Skin of body (tissue), 2 donors: ENCODE data around the gene TIPARP. TPM values are rescaled to one million over a fixed set of nuclear protein-coding genes. Genes with fewer than 3 reads are reported as not detected.
A peak's percentile ranks its signal among the peaks of the same experiment; 100 is the strongest.

ENCODE experiments used
- DNase-seq: peaks from one replicate; lab custom pipeline; 2025; lab: John Stamatoyannopoulos, UW
- total RNA-seq: library from RNA; depleted of rRNA; stranded (reverse); fragments of >200 nt; gene quantifications from one replicate; pipeline ENCODE4 v1.2.3, GENCODE V29; 2014

Gene TIPARP, protein sequence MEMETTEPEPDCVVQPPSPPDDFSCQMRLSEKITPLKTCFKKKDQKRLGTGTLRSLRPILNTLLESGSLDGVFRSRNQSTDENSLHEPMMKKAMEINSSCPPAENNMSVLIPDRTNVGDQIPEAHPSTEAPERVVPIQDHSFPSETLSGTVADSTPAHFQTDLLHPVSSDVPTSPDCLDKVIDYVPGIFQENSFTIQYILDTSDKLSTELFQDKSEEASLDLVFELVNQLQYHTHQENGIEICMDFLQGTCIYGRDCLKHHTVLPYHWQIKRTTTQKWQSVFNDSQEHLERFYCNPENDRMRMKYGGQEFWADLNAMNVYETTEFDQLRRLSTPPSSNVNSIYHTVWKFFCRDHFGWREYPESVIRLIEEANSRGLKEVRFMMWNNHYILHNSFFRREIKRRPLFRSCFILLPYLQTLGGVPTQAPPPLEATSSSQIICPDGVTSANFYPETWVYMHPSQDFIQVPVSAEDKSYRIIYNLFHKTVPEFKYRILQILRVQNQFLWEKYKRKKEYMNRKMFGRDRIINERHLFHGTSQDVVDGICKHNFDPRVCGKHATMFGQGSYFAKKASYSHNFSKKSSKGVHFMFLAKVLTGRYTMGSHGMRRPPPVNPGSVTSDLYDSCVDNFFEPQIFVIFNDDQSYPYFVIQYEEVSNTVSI
- 33.2 TPM for total RNA-seq

DNA sequence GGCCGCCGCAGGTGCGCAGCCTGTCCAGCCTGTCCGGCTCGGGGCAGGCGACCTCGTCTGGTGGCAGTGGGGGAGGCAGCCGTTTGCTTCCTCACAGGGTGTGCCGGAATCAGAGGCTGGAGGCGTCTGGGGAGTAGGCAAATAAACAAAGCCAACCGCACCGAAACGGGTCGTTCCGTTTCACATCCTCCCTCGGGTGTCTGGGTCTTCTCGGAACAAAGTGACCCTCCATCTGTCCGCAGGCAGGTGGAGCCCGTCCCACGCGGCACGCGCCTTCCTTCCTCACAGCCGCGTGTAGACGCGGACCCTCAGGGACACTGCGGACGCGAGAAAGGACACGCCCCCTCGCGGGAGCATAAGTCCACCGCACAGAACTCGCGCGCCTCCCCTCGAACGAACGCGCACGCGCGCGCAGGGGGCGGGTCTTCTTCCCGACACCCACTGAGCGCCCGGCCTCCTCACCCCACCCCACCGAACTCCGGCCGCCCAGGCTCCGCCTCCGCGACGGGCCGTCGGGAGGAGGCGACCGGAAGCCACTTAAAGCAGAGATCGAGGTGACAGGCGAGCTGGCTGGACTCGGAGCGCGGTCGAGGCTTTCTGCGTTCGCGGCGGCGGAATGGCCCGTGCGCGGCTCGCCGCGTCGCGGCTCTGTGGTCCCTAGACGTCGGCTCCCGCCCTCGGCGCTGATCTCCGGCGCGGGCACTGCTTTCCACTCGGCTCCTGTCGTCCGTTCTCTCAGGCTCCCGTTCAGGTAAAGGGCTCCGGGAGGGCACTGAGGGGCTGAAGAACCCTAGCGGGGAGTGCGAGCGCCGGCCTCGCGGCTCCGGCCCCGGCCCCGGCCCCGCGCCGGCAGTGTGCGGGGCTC is at the start of gene TIPARP:
TSS of gene TIPARP (plus strand) at position 545 of the 865 bp plus-strand sequence. CDS start 3,108 bp downstream, outside the sequence.
- DNase-seq: peak; percentile 98

DNA sequence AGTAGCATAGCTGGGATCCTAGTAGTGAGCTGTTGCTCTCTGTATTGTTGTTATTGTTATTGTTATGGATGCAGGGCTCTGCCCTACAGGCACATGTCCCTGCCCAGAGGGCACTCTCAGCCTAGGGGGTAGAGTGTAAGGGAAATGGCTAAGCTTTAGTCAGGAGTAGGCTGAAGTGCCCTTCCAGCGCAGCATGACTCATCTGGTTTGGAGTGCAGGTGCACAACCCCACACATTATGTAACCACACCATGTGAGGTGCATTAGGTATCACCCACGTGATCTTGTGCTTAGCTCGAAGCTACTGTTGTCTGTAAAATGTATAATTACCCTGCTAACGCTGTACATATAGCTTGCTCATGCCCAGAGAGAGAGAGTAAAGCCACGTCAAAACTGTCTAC is 48.3 kb upstream of the TIPARP start:
- no peak for DNase-seq

DNA sequence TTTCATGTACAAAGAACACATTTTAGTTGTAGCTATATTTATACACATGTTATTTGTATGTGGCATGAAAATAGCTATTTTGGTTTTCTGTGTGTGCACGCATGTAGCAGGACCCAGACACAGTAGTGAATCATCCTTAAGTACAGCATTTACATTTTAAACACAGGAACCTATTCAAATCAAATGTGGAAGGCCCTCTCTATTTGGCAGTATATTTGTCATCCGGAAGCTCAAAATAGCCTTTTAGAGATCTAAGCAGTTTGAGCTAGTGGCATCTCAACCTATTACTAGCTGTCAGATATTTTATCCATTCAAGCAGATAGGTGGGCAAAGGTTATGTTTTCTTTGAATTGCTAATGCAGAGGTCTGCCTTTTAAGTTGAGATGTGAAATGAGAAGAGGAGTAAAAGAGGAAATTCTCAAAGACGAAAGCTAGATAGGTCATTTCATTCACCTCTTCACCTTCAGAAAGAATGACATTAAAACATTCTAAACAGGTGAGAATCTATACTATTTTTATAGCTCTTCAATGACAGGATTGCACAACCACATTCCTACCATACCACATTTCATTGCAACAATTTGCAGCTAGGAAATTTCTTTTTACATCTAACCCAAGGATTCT is 46.3 kb upstream of the TIPARP start:
- no peak for DNase-seq

DNA sequence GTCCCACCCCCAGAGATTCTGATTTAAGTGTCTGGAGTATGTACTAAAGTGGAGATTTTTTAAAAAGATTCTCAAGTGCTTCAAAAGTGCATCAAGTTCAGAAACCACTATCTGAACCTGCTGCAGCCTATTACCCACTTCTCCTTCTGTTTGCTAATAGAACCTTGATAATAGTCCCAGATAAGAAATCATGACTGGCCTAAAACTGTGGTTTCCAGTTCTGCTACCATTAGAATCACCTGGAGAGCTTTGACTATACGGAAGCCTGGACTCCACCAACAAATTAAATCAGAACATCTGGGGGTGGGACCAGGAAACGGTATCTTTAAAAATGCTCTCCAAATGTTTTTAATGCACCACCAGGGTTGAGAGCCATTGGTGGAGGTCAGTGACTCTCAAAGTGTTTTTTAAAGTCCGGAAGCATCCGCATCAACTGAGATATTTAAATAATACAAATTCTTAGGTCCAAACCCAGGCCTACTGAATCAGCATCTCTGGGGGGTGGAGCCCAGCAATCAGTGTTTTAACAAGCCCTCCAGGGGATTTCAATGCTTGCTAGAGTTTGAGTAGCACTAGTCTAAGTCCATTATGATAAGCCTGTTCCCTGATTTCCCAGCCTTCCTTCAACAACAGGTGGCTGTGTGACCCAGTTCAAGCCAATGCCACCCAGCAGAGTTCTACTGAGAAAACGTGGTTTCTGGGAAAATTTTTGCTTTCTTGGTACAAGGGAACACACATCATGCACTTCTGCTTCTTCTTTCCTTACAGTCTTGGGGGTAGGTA is 45.4 kb upstream of the TIPARP start:
- no peak for DNase-seq

DNA sequence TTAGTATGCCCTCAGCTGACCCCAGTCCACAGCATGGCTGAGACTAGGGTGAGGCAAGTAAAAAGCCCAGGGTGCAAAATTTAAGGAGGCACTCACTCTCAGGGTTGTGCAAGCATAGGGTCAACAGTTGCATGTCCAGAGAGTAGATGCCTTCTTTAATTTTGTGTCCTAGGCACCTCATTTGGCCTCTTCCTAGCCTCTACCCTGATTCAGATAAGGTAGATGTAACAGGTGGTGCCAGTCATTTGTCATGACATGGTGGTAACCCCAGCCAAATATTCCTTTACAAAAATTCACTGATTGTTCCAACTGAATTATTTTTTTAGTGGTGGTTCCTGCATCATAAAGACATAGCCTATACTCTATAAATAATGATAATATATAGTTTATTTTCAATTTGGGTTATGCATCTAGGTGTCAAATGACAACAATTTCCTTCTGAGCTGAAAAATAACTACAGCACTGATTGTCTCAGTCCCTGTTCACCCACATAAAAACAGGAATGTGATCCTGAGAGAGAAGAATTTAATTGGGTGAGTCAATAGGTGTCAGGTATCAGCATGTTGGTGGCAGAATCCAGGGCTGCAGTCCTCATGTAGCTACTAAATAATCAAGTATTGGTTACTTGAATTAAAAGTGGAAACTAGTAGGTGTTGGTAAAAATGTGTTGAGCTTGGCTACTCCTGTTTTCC is 44.2 kb upstream of the TIPARP start:
- no peak for DNase-seq

DNA sequence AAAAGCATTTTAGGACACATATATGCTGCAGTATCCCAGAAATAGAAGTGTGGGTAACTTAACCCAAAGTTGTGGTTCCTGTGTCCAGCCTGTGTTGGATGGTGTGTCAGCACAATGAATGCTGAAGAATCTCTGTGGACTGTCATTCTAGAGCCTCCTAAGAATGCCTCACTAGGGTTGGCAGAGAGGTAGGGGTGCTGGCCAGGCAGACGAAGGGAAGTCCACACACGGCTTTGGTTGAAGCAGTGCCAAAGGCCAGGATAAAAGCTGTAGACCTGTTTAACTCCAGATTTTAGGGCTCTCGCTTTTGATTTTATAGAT is 43.7 kb upstream of the TIPARP start:
- no peak for DNase-seq

DNA sequence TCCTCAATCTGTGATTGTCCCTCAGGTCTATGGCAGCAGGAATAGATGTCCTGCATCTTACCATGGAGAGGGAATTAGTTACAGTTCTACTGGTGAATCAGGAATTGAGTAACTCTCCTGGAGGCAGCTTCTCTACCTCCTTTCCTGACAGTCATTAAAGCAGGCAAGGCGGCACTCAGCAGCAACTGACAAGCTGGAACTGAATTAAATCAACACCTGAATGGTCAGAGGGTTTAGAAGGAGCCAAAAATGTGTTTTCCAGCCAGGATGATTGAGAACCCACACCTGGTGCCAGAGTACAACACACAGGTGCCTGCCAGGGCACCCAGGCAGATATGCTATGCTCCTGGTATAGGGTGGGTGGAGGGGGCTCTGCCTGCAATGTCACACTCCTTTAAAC is 43.1 kb upstream of the TIPARP start:
- no peak for DNase-seq

DNA sequence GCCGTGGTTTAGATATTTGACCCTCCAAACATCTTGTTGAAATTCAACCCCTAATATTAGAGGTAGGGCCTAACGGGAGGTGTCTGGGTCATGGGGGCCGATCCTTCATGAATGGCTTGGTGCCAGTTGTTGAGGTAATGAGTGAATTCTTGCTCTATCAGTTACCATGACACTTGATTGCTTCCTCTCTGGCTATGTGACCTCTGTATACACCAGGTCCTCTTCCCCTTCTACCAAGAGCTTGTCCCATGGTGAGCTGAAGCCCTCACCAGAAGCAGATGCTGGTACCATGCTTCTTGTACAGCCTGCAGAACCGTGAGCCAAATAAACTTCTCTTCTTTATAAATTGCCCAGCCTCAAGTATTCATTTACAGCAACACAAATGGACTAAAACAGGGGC is 41.8 kb upstream of the TIPARP start:
- no peak for DNase-seq

DNA sequence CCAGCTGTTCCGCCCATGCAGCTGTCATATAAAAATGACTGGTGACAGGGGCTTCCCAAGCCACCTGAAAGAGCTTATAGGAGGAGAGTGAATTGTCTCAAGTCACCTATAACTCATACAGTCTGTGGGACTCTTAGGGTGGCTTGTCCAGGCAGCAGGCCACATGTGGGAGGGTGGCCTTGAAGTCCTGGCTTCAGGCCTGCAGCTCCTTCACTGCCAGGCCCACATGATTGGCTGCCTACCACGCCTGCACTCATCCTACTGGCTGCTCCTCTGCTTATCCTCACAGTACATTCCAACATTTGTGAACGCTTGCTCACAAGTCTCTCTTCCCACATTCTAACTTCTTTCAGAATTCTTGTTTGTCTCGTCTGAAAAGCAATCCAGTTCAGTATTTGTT is 41.1 kb upstream of the TIPARP start:
- no peak for DNase-seq

DNA sequence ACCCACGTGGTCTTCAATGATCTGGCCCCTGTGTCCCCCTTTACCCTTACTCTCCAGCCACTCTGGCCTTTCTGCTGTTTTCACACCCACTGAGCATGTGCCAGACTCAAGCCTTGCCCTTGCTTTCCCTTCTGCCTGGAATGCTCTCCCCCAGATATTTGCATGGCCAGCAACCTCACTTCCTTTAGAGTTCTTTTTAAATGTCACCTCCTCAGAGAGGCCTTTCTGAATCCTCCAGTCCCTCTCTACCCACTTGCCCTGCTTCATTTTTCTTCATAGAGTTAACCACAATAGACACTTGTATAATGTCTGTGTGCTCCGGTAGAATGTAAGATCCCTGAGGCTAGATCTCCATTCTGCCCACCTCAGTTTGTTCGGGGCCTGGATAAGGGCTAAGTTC is 39.4 kb upstream of the TIPARP start:
- DNase-seq: no peak

DNA sequence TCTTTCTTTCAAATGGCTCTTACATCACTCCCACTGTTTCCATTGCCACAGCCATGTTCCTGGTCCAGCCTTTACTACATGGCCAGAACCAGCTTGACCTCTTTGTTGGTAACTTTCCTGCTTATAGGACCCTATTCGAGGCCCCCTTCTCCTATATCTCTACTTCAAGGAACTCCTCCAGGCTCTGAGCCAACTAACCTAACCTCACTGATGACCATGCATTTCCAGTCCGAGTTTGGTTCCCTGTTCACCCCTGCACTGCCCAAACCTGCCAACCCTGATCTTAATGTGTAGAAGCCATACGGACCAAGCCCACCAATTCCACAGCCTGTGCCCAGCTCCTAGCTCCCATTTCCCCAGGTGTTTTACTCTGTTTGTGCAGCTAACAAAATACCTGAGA is 38.4 kb upstream of the TIPARP start:
- DNase-seq: no peak

DNA sequence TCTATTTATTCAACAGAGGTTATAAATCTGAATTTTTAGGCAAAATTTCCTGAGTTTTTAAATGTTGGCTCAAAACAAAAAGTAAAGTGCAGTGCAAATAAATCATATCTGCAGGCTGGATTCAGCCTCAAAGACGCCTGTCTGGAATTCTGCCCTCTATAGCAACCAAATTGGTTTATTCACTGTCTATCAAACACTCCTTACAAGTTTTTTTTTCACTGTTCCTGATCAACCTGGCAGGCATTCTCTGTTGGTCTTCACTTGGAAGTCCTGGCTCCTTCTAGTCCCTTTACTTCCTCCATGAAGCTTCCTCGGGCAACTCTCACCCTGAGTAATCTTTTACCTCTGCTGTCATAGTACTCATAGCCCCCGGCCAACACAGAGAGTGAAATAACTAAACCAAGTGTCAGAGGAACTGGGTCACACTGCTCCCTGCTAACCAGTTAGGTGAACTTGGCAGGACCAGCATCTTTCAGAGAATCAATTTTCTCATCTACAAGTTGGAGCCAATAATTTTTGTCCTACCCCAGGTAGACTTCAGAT is 36.8 kb upstream of the TIPARP start:
- DNase-seq: no peak

DNA sequence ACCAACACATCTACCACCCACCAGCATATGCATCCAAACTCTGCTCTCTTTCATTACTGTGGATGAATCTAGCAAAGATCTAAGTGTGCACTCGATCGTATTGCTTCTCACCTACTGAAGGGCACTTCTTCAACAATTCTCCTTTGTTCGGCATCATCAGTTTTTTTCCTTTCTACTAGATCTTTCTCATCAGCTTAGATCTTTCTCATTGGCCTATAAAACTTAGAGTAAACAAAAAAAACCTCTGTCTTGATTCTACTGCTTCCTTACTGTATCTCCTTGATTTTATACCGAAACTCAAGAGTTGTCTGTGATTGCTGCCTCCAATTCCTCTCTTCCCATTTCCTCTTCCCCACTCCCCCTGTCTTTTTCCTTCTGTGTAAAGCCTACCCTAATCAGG is 36.1 kb upstream of the TIPARP start:
- DNase-seq: no peak

DNA sequence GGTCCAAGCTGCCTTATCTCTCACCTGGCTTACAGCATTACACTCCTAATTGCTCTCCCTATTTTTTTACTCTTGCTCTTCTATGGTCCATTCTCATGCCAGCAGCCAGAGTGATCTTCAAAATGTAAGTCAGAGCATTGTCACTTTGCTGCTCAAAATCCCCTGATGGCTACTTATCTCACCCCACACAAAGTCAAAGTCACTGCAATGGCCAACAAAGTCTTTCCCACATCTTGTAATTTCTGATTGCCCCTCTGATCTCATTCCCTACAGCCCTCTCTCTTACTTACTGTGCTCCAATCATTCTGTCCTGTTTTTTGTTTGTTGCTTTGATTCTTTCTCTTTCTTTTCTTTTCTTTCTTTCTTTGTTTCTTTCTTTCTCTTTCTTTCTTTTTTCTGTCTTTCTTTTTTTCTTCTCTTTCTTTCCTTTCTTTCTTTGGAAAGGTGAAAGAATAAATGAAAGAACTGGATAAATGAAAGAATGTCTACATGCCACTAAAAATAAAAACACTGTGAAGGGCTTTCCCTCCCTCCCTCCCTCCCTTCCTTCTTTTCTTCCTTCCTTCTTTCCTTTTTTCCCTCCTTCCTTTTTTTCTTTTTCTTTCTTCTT is 34.9 kb upstream of the TIPARP start:
- DNase-seq: no peak

DNA sequence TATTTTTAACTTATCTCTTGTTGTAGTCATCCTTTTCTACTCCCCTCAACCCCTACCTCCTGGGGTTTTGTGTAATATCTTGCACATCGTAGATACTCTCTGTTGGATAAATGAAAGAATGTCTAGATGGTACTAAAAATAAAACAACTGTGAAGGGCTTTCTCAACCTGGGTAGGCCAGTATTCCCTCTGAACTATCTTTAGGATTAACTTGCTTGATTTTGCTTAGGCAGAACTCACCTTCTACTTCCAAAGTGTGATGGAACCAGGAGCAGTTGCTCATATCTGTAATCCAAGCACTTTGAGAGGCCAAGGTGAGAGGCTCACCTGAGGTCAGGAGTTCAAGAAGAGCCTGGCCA is 32.8 kb upstream of the TIPARP start:
- DNase-seq: no peak

DNA sequence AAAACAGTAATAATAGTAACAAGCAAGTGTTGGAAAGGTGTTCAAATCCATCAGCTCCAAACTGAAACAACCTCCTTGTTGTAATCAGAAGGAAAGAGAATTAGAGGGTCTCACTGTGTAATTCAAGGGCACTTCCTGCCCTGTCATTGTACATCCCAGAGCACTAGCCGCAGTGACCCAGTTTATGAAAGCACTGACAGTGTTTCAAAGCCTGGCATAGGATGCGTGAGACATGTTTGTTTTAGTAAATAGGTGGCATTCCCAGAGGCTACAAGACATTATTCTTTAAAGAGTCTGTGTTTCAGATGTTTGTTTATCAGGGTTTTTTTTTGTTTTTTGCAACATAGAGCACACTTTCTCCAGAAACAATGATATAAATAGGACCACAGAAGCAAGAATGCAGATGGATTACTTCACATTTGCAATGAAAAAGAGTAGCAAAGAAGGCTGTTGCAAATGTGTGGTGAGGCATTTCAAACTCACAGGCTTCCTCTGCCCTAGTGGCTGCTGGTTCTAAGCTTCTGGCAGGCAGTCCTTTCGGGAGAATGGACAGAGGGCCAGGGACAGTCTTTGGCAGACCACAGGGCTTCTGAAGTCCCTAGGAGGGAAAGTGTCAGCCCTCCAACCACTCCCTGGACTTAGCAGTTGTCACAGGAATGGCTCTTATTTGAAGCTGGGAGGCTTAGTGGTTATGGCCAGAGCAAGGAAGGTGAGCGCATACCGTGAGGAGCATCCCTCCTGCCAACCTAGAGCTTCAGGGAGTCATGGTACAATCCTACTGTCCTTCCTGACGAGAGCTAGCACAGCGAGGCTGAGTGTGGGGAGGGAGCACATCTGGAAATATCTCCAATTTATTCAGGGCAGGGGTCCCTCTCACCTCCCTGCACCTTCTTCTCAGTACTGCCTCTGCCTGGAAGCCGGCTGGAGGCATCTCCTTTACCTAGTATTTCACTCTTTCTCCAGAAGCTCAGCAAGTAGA is 31.4 kb upstream of the TIPARP start:
- DNase-seq: no peak

DNA sequence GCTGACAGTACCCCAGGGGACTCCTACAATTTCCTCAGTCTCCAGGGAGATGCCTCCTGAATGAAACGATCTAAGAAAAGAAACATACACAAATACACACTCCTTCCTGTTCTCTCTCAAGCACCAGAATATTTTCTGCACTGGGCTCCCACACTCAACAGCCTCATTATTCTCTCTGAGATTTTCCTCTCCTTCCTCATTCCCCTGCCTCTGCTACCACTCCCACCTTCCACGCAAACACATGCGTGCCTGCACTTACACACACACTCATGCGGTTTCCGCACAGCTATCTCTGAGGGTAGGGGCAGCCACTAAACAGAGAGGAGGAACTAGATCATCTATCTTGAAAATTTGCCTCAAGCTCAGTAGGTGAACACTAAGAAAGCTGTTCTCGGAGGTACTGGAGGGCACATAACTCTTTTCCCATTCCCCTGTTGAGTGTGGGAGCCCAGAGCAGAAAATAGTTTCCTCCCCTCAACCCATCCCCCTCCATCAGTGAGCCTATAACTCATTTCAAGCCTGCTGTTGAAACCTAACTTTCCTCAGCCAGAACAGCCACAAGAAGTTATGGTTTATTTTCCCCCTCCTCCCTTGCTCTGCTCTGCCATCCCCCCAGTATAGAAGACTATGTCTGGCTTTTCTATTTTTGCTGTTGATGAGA is 30.5 kb upstream of the TIPARP start:
- DNase-seq: no peak

DNA sequence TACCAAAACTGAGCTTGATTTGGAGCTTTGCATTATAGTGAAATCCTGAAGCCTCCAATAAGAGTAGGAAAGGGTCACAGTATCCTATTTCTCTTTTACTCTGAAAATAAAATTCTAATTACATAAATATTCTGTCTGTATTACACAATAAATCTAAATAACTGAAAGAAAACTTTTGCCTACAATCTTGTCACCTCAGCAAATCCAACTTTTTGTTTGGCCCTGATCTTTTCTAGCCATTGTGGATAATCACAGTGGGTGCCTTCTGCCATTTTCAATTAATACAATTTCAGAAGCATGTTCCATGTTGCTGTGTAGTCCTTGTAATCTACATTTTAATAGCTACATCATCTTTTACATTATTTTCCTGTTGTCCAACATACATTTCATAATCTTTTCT is 29.4 kb upstream of the TIPARP start:
- DNase-seq: no peak
